HG03342 (cell line): ENCODE data around the gene BMAL1.
"Not testable (repeated sequence)": the region's sequence is repeated elsewhere in the genome, so short reads cannot be mapped to it uniquely, and the experiment has no call there.

Experiments
- ATAC-seq: cut with Tn5 transposase; IDR thresholded peaks from one replicate; pipeline ENCODE4 v1.9.1; 2021; ENCODE audit warnings: mild to moderate bottlenecking, moderate library complexity; ENCODE audit not compliant: unreplicated experiment

Gene BMAL1

DNA sequence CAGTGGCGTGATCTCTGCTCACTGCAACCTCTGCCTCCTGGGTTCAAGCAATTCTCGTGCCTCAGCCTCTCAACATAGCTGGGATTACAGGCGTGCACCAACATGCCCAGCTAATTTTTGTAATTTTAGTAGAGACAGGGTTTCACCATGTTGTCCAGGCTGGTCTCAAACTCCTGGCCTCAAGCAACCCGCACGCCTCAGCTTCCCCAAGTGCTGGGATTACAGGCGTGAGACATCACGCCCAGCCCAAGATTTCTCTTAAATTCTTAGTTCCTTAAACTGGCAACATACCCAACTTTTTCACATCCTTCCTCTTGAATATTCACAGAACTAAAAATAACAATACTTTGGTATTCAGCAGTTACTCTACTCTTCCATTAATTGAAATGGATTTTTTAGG lies 159.2 kb downstream of the BMAL1 start:
- ATAC-seq, result not testable (repeated sequence)
